Measurements from ENCODE around the gene SH2D4B. TPM values are rescaled to one million over a fixed set of nuclear protein-coding genes. Genes with fewer than 3 reads are reported as not detected.

SH2D4B gene
- polyA plus RNA-seq, 4 donors, result 0.03 to 0.09 TPM; not detected in 2

GRCh38 chr10:80609331-80609730 lies 71.6 kb downstream of the SH2D4B start:
- FAIRE-seq (no peak), DNase-seq (no peak)
- H3K36me3 ChIP-seq (ENCODE audit: control insufficient read depth in 3 of 3, insufficient read depth in 2 of 3, low read depth in 1 of 3, low read length in 3 of 3), result no peaks in the 10 kb centered on the region
- no peaks in the 10 kb centered on the region for H3K27me3 ChIP-seq (ENCODE audit: control insufficient read depth in 3 of 3, insufficient read depth in 3 of 3, low read length in 3 of 3)
- H3K4me1 ChIP-seq (ENCODE audit: control insufficient read depth in 3 of 3, insufficient read depth in 2 of 3, low read depth in 1 of 3, low read length in 2 of 3), result no peaks in the 10 kb centered on the region
- no peak overlapping the region for H3K4me3 ChIP-seq (ENCODE audit: low read depth in 1 of 3, low read length in 3 of 3)
- 82 to 86% (median 84%) methylated on average over 11 of the region's 11 CpGs for WGBS, 3 donors
- H3K9me3 ChIP-seq (ENCODE audit: control insufficient read depth in 2 of 2, insufficient read depth in 1 of 2, low read depth in 1 of 2, low read length in 1 of 2), result no peaks in the 10 kb centered on the region
- no peak overlapping the region for H3K27ac ChIP-seq (ENCODE audit: low read depth in 1 of 3, low read length in 2 of 3)

- FAIRE-seq (no peak), DNase-seq (no peak)
- WGBS, 3 donors, result 68 to 85% (median 72%) methylated on average over 6 of the region's 6 CpGs
- no peak overlapping the region for H3K4me3 ChIP-seq (ENCODE audit: low read depth in 1 of 3, low read length in 3 of 3)
- no peaks in the 10 kb centered on the region for H3K9me3 ChIP-seq (ENCODE audit: control insufficient read depth in 2 of 2, insufficient read depth in 1 of 2, low read depth in 1 of 2, low read length in 1 of 2)
- H3K4me1 ChIP-seq (ENCODE audit: control insufficient read depth in 3 of 3, insufficient read depth in 2 of 3, low read depth in 1 of 3, low read length in 2 of 3), result no peaks in the 10 kb centered on the region
- H3K27me3 ChIP-seq (ENCODE audit: control insufficient read depth in 3 of 3, insufficient read depth in 3 of 3, low read length in 3 of 3), result no peaks in the 10 kb centered on the region
- no peak overlapping the region for H3K27ac ChIP-seq (ENCODE audit: low read depth in 1 of 3, low read length in 2 of 3)
- no peaks in the 10 kb centered on the region for H3K36me3 ChIP-seq (ENCODE audit: control insufficient read depth in 3 of 3, insufficient read depth in 2 of 3, low read depth in 1 of 3, low read length in 3 of 3)
Measured at GRCh38 chr10:80611481-80612185, 73.9 kb downstream of the SH2D4B start.

DNA sequence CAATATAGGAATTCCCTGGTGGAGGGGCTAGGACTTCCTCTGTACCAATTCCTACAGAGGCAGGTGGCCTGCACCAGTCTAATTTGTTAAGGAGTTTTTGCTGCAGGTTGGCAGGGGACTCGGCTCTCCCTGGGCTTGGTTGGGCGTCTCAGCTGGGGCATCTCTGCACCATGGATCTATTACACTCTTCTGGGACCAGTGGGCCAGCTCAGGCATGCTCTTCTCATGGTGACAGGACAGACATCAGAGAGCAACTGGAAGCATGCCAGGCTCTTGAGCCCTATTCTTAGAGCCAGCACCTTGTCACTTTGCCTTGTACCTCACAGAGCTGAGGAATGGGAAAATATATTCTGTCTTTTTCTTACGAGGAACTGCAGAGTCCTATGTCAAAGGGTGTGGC lies 74.6 kb downstream of the SH2D4B start:
- DNase-seq (no peak), FAIRE-seq (no peak)
- Histone ChIP-seq H3K27me3 (ENCODE audit: control insufficient read depth in 3 of 3, insufficient read depth in 3 of 3, low read length in 3 of 3) (no peaks in the 10 kb centered on the region), H3K27ac (ENCODE audit: low read depth in 1 of 3, low read length in 2 of 3) (no peak overlapping the region), H3K4me3 (ENCODE audit: low read depth in 1 of 3, low read length in 3 of 3) (no peak overlapping the region), H3K9me3 (ENCODE audit: control insufficient read depth in 2 of 2, insufficient read depth in 1 of 2, low read depth in 1 of 2, low read length in 1 of 2) (no peaks in the 10 kb centered on the region), H3K36me3 (ENCODE audit: control insufficient read depth in 3 of 3, insufficient read depth in 2 of 3, low read depth in 1 of 3, low read length in 3 of 3) (no peaks in the 10 kb centered on the region), H3K4me1 (ENCODE audit: control insufficient read depth in 3 of 3, insufficient read depth in 2 of 3, low read depth in 1 of 3, low read length in 2 of 3) (no peaks in the 10 kb centered on the region)
- WGBS, 3 donors, result 50 to 70% (median 64%) methylated on average over 3 of the region's 3 CpGs

GRCh38 chr10:80613466-80614170 lies 75.9 kb downstream of the SH2D4B start:
- no peaks in the 10 kb centered on the region for H3K36me3 ChIP-seq (ENCODE audit: control insufficient read depth in 3 of 3, insufficient read depth in 2 of 3, low read depth in 1 of 3, low read length in 3 of 3)
- FAIRE-seq, result no peak
- H3K27me3 ChIP-seq (ENCODE audit: control insufficient read depth in 3 of 3, insufficient read depth in 3 of 3, low read length in 3 of 3), result no peaks in the 10 kb centered on the region
- 66 to 73% (median 66%) methylated on average over 8 of the region's 8 CpGs for WGBS, 3 donors
- H3K4me1 ChIP-seq (ENCODE audit: control insufficient read depth in 3 of 3, insufficient read depth in 2 of 3, low read depth in 1 of 3, low read length in 2 of 3), result no peaks in the 10 kb centered on the region
- no peaks in the 10 kb centered on the region for H3K9me3 ChIP-seq (ENCODE audit: control insufficient read depth in 2 of 2, insufficient read depth in 1 of 2, low read depth in 1 of 2, low read length in 1 of 2)
- no peak overlapping the region for H3K27ac ChIP-seq (ENCODE audit: low read depth in 1 of 3, low read length in 2 of 3)
- DNase-seq, result no peak
- H3K4me3 ChIP-seq (ENCODE audit: low read depth in 1 of 3, low read length in 3 of 3), result no peak overlapping the region

DNA sequence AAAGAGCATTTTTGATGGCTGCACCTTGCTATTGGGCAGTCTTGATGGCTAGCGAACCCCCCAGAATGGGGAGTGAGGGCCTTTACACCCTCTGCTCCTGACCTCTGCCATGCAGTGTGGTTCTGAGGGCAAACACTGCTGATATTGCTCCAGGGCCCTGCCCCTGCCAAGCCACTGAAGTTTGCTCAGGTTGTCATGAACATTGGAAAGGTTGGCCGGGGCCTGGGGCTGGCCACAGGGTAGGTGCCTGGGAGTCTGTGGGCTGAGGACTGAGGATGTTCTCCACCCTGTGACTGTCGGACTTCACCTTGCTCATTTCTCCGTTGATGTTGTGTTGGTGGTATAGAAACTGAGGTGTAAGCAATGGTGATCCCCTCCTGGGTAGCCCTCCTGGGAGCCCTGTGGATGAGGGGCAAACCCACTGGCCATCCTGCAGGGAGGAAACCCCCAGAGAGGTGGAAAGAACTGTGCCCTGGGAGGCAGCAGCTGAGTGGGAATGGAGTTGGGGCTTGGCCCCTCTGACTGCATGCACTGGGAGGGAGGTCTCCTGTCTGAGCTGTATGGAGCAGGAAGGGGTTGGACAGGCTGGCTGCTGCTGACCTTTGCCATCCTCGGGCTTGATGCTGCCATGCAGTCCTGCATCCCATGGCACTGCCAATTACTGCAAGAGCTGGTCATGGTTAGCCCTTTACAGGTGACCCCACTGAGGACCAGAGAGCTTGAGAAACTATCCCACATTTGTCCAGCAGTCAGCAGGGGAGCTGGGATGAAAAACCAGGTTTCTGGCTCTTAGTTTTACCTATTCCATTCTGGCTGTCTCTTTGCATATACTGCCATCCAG lies 77.1 kb downstream of the SH2D4B start:
- 84 to 86% (median 85%) methylated on average over 5 of the region's 5 CpGs for WGBS, 3 donors
- H3K27ac ChIP-seq (ENCODE audit: low read depth in 1 of 3, low read length in 2 of 3), result no peak overlapping the region
- FAIRE-seq (no peak), DNase-seq (no peak)
- no peaks in the 10 kb centered on the region for H3K27me3 ChIP-seq (ENCODE audit: control insufficient read depth in 3 of 3, insufficient read depth in 3 of 3, low read length in 3 of 3)
- no peak overlapping the region for H3K4me3 ChIP-seq (ENCODE audit: low read depth in 1 of 3, low read length in 3 of 3)
- H3K9me3 ChIP-seq (ENCODE audit: control insufficient read depth in 2 of 2, insufficient read depth in 1 of 2, low read depth in 1 of 2, low read length in 1 of 2), result no peaks in the 10 kb centered on the region
- H3K4me1 ChIP-seq (ENCODE audit: control insufficient read depth in 3 of 3, insufficient read depth in 2 of 3, low read depth in 1 of 3, low read length in 2 of 3), result no peaks in the 10 kb centered on the region
- H3K36me3 ChIP-seq (ENCODE audit: control insufficient read depth in 3 of 3, insufficient read depth in 2 of 3, low read depth in 1 of 3, low read length in 3 of 3), result no peaks in the 10 kb centered on the region

DNA sequence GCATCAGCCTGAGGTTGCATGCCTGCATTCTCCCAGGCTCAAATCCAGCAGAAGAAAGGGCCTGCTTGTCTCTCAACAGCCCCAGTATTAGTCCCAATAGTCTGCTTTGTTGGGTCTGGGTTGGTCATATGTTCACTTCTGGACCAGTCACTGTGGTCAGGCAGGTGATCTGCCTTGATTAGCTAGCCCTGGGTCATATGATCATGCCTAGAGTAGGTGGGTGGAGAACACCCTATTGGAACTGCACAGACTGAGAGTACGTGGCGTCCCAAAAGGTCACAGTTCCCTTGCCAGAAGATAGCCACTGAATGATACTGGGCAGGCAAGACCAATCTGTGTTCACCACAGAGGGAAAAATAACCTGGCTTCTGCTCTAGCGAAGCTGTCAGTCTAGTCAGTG lies 80.1 kb downstream of the SH2D4B start:
- DNase-seq (no peak), FAIRE-seq (no peak)
- no peak overlapping the region for H3K27ac ChIP-seq (ENCODE audit: low read depth in 1 of 3, low read length in 2 of 3)
- H3K36me3 ChIP-seq (ENCODE audit: control insufficient read depth in 3 of 3, insufficient read depth in 2 of 3, low read depth in 1 of 3, low read length in 3 of 3), result no peaks in the 10 kb centered on the region
- H3K27me3 ChIP-seq (ENCODE audit: control insufficient read depth in 3 of 3, insufficient read depth in 3 of 3, low read length in 3 of 3), result no peaks in the 10 kb centered on the region
- H3K4me3 ChIP-seq (ENCODE audit: low read depth in 1 of 3, low read length in 3 of 3), result no peak overlapping the region
- no peaks in the 10 kb centered on the region for H3K9me3 ChIP-seq (ENCODE audit: control insufficient read depth in 2 of 2, insufficient read depth in 1 of 2, low read depth in 1 of 2, low read length in 1 of 2)
- 73 to 82% (median 76%) methylated on average over 3 of the region's 3 CpGs for WGBS, 3 donors
- no peaks in the 10 kb centered on the region for H3K4me1 ChIP-seq (ENCODE audit: control insufficient read depth in 3 of 3, insufficient read depth in 2 of 3, low read depth in 1 of 3, low read length in 2 of 3)

DNA sequence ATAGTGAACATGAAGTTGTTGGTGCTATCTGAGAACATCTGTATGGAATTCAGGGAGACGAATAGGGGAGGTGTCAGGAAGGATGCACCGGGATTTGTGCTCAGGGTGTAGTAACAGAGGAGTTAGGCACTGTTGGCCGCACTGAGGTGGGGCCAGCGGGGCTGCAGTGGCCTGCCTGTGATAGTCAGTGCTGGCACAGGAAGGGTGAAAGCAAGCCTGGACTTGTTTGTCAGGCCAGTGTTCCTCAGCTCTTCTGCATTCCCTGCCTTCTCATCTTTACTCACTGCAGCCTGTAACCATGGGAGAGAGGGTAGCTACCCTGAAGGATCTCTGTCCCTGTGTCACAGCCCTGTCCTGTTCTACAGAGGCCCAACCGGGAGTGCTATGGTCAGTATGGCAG lies 81.3 kb downstream of the SH2D4B start:
- Histone ChIP-seq H3K4me1 (ENCODE audit: control insufficient read depth in 3 of 3, insufficient read depth in 2 of 3, low read depth in 1 of 3, low read length in 2 of 3) (no peaks in the 10 kb centered on the region), H3K9me3 (ENCODE audit: control insufficient read depth in 2 of 2, insufficient read depth in 1 of 2, low read depth in 1 of 2, low read length in 1 of 2) (no peaks in the 10 kb centered on the region), H3K36me3 (ENCODE audit: control insufficient read depth in 3 of 3, insufficient read depth in 2 of 3, low read depth in 1 of 3, low read length in 3 of 3) (no peaks in the 10 kb centered on the region), H3K27me3 (ENCODE audit: control insufficient read depth in 3 of 3, insufficient read depth in 3 of 3, low read length in 3 of 3) (no peaks in the 10 kb centered on the region), H3K4me3 (ENCODE audit: low read depth in 1 of 3, low read length in 3 of 3) (no peak overlapping the region), H3K27ac (ENCODE audit: low read depth in 1 of 3, low read length in 2 of 3) (no peak overlapping the region)
- DNase-seq, result no peak
- FAIRE-seq, result no peak
- 79 to 92% (median 88%) methylated on average over 5 of the region's 5 CpGs for WGBS, 3 donors

DNA sequence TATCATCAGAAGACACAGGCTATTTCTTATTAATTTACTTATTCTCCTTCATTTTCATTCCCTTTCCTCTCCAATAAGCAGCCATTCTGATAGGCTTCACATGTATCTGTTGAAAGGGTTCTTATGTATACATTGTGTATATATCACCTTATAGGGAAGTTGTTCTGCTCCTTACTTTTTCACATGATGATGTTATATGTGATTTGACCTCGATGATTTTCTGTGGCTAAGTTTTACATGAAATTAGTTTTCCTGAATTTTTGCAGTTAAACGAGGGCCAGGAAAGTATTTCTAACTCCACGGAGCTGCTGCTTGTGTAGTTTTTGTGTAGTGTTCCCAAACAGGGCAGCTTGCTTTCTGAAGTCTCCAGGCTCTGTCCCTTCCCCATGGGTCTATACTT lies 84.5 kb downstream of the SH2D4B start:
- Histone ChIP-seq H3K9me3 (ENCODE audit: control insufficient read depth in 2 of 2, insufficient read depth in 1 of 2, low read depth in 1 of 2, low read length in 1 of 2) (peaks cover 0 to 3% of the 10 kb centered on the region in 2 donors), H3K27me3 (ENCODE audit: control insufficient read depth in 3 of 3, insufficient read depth in 3 of 3, low read length in 3 of 3) (no peaks in the 10 kb centered on the region), H3K4me1 (ENCODE audit: control insufficient read depth in 3 of 3, insufficient read depth in 2 of 3, low read depth in 1 of 3, low read length in 2 of 3) (no peaks in the 10 kb centered on the region), H3K27ac (ENCODE audit: low read depth in 1 of 3, low read length in 2 of 3) (no peak overlapping the region), H3K4me3 (ENCODE audit: low read depth in 1 of 3, low read length in 3 of 3) (no peak overlapping the region), H3K36me3 (ENCODE audit: control insufficient read depth in 3 of 3, insufficient read depth in 2 of 3, low read depth in 1 of 3, low read length in 3 of 3) (no peaks in the 10 kb centered on the region)
- FAIRE-seq (no peak), DNase-seq (no peak)
- WGBS, 3 donors, result 69 to 83% (median 73%) methylated on average over 3 of the region's 3 CpGs
